Retinal pigment epithelial cell (primary cell): ENCODE data around the gene RBBP8.
"Not testable (repeated sequence)": the region's sequence is repeated elsewhere in the genome, so short reads cannot be mapped to it uniquely, and the experiment has no call there.

Experiments
- DNase-seq: peaks from one replicate; pipeline ENCODE4 v3.0.0-alpha.2; 2010; ENCODE audit warnings: low read depth
- H3K4me3 ChIP-seq: 2 replicates; pipeline ENCODE4 v1.5.1; 2011; ENCODE audit warnings: mild to moderate bottlenecking, low read length, control low read depth, moderate library complexity
- CTCF ChIP-seq: conservative IDR thresholded peaks from 2 replicates; pipeline ENCODE4 v1.5.1; 2011; ENCODE audit warnings: low read depth, low read length, control low read depth, inconsistent platforms

Gene RBBP8

GRCh38 chr18:22939649-22940048 is 6.5 kb downstream of the RBBP8 start:
- no peak overlapping the region for H3K4me3 ChIP-seq
- no peak for DNase-seq
- TF ChIP-seq CTCF: no peak

GRCh38 chr18:22943847-22944246 is 10.7 kb downstream of the RBBP8 start:
- no peak for TF ChIP-seq CTCF
- DNase-seq: no peak
- no peak overlapping the region for H3K4me3 ChIP-seq

GRCh38 chr18:22946217-22946616 is 13.1 kb downstream of the RBBP8 start:
- no peak for DNase-seq
- no peak overlapping the region for H3K4me3 ChIP-seq
- no peak for TF ChIP-seq CTCF

- DNase-seq: no peak
- H3K4me3 ChIP-seq: no peak overlapping the region
- TF ChIP-seq CTCF: no peak
Measured at GRCh38 chr18:22946846-22947245, 13.7 kb downstream of the RBBP8 start.

GRCh38 chr18:22951823-22952222 is 18.7 kb downstream of the RBBP8 start:
- no peak overlapping the region for H3K4me3 ChIP-seq
- no peak for TF ChIP-seq CTCF
- DNase-seq: no peak

GRCh38 chr18:22952525-22952924 is 19.4 kb downstream of the RBBP8 start:
- no peak for DNase-seq
- H3K4me3 ChIP-seq: no peak overlapping the region
- TF ChIP-seq CTCF: no peak

- H3K4me3 ChIP-seq, DNase-seq: not testable (repeated sequence)
Measured at GRCh38 chr18:22953982-22954381, 20.9 kb downstream of the RBBP8 start.

- no peak for DNase-seq
- H3K4me3 ChIP-seq: no peak overlapping the region
- no peak for TF ChIP-seq CTCF
Measured at GRCh38 chr18:22956226-22956625, 23.1 kb downstream of the RBBP8 start.
